ENCODE results near the gene EXOSC2. TPM values are rescaled to one million over a fixed set of nuclear protein-coding genes. Genes with fewer than 3 reads are reported as not detected.

The EXOSC2 gene
- total RNA-seq, 2 experiments from 2014 or later: 65.0 to 89.9 TPM

- intact Hi-C loops (cut with micrococcal nuclease; ENCODE audit: unreplicated experiment): no loop called here
- H3K79me2 ChIP-seq (ENCODE audit: insufficient read depth, low read depth, low read length): peaks cover 6% of the 10 kb centered on the region; the same call in 1 of the 2 replicates
These were observed 27.2 kb downstream of the EXOSC2 start for GRCh38 chr9:130720762-130721161.

GRCh38 chr9:130728721-130729120 lies 35.1 kb downstream of the EXOSC2 start:
- no peak overlapping the region for H2AFZ ChIP-seq (ENCODE audit: low read length)
- H3K4me1 ChIP-seq (ENCODE audit: insufficient read depth, low read length, poor library complexity, severe bottlenecking): no peaks in the 10 kb centered on the region
- TF ChIP-seq EZH2phosphoT487 (IDR thresholded peaks at IDR 0.05; ENCODE audit: borderline replicate concordance, low read depth, low read length): no peak
- no peak for TF ChIP-seq CTCF (conservative IDR thresholded peaks at IDR 0.05; ENCODE audit: low read length)
- H3K4me3 ChIP-seq (ENCODE audit: low read depth, low read length, poor library complexity, severe bottlenecking): no peak overlapping the region
- no peaks in the 10 kb centered on the region for H3K36me3 ChIP-seq (ENCODE audit: insufficient read depth, low read length)
- POLR2A ChIA-PET: no interaction called here
- no peak overlapping the region for H3K4me2 ChIP-seq (ENCODE audit: low read length)
- H4K20me1 ChIP-seq (ENCODE audit: insufficient read depth, low read length): no peaks in the 10 kb centered on the region; the same call in 1 of the 2 replicates
- no peaks in the 10 kb centered on the region for H3K9me2 ChIP-seq (ENCODE audit: insufficient read depth, low read length)
- intact Hi-C loops (cut with micrococcal nuclease; ENCODE audit: unreplicated experiment): no loop called here
- no peak overlapping the region for H3K27ac ChIP-seq (ENCODE audit: low read depth, low read length, poor library complexity, severe bottlenecking)
- H3K9me3 ChIP-seq (ENCODE audit: low read length): no peaks in the 10 kb centered on the region
- CTCF ChIA-PET (ENCODE audit: unreplicated experiment): no interaction called here
- BruUV-seq (replicated peaks): no TSS peak
- no peaks in the 10 kb centered on the region for H3K79me2 ChIP-seq (ENCODE audit: insufficient read depth, low read depth, low read length)
- no peak for DNase-seq (ENCODE audit: low spot score)

More at GRCh38 chr9:130720762-130721161, 27.2 kb downstream of the EXOSC2 start:
- Histone ChIP-seq H3K4me2 (ENCODE audit: low read length) (no peak overlapping the region), H2AFZ (ENCODE audit: low read length) (no peak overlapping the region), H4K20me1 (ENCODE audit: insufficient read depth, low read length) (0 out of 2 replicates have a peak, but pooled peaks cover 4% of the 10 kb centered on the region), H3K27ac (ENCODE audit: low read depth, low read length, poor library complexity, severe bottlenecking) (no peak overlapping the region), H3K9me2 (ENCODE audit: insufficient read depth, low read length) (no peaks in the 10 kb centered on the region), H3K4me1 (ENCODE audit: insufficient read depth, low read length, poor library complexity, severe bottlenecking) (peaks cover under 1% of the 10 kb centered on the region), H3K36me3 (ENCODE audit: insufficient read depth, low read length) (no peaks in the 10 kb centered on the region), H3K9me3 (ENCODE audit: low read length) (no peaks in the 10 kb centered on the region), H3K4me3 (ENCODE audit: low read depth, low read length, poor library complexity, severe bottlenecking) (no peak overlapping the region)
- ChIA-PET CTCF (ENCODE audit: unreplicated experiment) (no interaction called here), POLR2A (no interaction called here)
- BruUV-seq (replicated peaks): no TSS peak
- TF ChIP-seq CTCF (conservative IDR thresholded peaks at IDR 0.05; ENCODE audit: low read length) (no peak), EZH2phosphoT487 (IDR thresholded peaks at IDR 0.05; ENCODE audit: borderline replicate concordance, low read depth, low read length) (no peak)
- DNase-seq (ENCODE audit: low spot score): no peak

DNA sequence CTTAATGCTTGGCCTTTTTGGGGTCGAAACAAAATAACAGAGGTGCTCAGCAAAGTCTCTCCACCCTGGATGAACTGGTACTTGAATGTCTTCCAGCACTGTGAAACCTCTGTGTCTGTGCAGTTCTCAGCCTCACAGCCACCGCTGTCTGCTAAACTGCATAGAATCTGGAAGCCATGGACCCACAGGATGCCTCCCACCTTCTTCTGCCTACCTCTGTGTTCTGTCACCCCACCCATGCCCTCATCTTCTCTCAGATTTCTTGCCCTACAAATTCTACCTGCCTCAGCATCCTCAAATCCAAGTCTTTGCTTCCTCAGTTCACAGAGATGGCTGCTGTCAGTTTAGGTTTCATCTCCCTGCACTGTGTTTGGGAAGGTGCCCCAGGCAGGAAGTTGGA lies 35.6 kb downstream of the EXOSC2 start:
- CTCF ChIA-PET (ENCODE audit: unreplicated experiment): no interaction called here
- no peaks in the 10 kb centered on the region for H3K36me3 ChIP-seq (ENCODE audit: insufficient read depth, low read length)
- H3K79me2 ChIP-seq (ENCODE audit: insufficient read depth, low read depth, low read length): no peaks in the 10 kb centered on the region
- TF ChIP-seq EZH2phosphoT487 (IDR thresholded peaks at IDR 0.05; ENCODE audit: borderline replicate concordance, low read depth, low read length) (no peak), CTCF (conservative IDR thresholded peaks at IDR 0.05; ENCODE audit: low read length) (no peak)
- H2AFZ ChIP-seq (ENCODE audit: low read length): no peak overlapping the region
- H4K20me1 ChIP-seq (ENCODE audit: insufficient read depth, low read length): no peaks in the 10 kb centered on the region; the same call in 1 of the 2 replicates
- no peak overlapping the region for H3K4me2 ChIP-seq (ENCODE audit: low read length)
- H3K27ac ChIP-seq (ENCODE audit: low read depth, low read length, poor library complexity, severe bottlenecking): no peak overlapping the region
- no peak overlapping the region for H3K4me3 ChIP-seq (ENCODE audit: low read depth, low read length, poor library complexity, severe bottlenecking)
- H3K4me1 ChIP-seq (ENCODE audit: insufficient read depth, low read length, poor library complexity, severe bottlenecking): no peaks in the 10 kb centered on the region
- H3K9me2 ChIP-seq (ENCODE audit: insufficient read depth, low read length): no peaks in the 10 kb centered on the region
- BruUV-seq (replicated peaks): no TSS peak
- POLR2A ChIA-PET: no interaction called here
- no peak for DNase-seq (ENCODE audit: low spot score)
- H3K9me3 ChIP-seq (ENCODE audit: low read length): no peaks in the 10 kb centered on the region
- intact Hi-C loops (cut with micrococcal nuclease; ENCODE audit: unreplicated experiment): no loop called here

Data from OCI-LY7 (cell line).